HG02610 (cell line): ENCODE results near the gene ABCA9.
A peak's percentile ranks its signal among the peaks of the same experiment; 100 is the strongest.

Source experiments
- ATAC-seq: cut with Tn5 transposase; IDR thresholded peaks from one replicate; pipeline ENCODE4 v1.9.1; 2021; ENCODE audit warnings: mild to moderate bottlenecking, moderate library complexity; ENCODE audit not compliant: unreplicated experiment

Gene ABCA9

DNA sequence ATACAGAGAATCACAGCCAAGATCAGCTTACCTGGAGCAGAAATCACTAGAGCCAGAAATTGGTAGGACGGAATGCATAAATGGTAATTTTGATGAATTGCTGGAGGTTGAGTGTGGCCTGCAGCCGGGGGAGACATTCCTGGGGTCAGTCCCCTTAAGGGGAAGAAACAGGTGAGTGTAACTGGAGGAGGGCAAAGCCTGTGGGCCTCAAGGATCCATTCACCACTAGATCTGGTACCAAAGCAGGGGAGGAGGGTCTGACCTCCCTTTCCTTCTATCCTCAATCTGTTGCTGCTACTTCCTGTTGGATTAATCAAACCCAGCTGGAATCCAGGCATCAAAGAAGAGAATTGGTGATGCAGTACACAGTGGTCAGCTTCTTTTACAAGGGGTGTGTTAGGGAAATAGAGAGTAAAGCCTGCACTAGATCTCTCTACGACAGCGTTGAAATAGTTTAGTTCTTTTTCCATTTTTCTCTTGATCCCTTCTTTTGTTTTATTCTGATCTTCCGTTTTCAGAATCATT is 8.6 kb upstream of the ABCA9 start:
- no peak for ATAC-seq

DNA sequence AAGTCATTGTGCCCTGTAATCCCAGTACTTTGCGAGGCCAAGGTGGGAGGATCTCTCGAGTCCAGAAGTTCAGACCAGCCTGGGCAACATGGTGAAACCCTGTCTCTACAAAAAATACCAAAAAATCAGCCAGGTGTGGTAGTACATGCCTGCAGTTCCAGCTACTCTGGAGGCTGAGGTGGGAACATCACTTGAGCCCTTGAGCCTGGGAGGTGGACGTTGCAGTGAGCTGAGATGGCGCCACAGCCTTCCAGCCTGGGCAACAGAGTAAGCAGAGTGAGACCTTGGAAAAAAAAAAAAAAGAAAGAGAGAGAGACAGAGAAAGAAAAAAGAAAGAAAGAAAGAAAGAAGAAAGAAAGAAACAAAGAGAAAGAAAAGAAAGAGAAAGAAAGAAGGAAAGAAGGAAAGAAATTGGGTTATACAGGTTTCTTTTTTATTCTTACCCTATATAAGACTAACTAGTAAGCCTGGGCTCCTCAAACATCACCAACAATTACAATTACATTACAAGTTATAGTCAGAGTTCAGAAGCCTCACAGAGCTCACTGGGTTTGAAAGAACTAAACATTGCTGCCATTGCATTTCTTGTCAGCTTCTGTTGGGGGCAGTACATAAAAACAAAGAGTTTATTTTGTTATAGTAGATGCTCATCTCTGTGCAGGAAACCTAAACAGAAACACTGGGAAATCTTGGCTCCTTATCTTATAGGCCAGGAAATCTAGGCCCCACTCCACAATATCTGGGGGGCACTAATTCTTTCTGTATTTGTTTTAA is 6.7 kb upstream of the ABCA9 start:
- no peak for ATAC-seq

DNA sequence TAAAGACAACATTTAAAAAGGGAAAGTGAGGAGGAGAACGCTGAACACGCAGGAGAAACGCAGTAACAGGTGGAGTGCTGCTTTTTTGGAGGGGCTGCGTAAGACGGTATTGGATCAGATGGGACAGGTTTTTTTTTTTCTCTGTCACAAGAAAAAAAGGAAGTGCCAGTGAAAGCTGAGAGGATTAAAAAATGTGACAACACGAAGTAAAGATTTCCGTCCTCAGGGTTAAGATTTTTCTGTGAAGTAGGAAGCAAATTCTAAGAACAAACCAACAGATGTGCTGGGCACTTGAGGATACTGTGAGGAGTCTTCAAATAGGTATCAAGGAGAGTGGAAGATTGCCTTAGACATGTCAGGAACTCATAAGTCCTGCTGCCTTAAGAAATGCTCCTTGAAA is 5.8 kb upstream of the ABCA9 start:
- ATAC-seq, result no peak

DNA sequence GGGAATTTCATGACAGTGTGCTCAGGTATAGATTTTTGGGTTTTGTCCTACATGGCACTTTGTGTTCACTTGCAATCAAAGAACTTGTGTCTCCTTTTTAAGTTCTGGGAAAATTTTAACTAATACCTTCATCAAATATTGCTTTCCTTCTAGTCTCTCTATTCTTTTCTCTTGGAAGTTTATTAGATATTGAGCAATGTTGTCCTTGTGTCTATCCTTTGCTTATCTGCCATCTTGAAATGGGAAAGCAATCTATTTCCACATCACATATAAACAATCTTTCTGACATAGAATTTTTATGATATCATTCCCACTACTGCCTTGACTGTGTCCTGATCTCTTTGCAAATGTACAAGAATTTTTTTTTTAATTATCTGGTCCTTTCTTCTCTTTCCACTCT is 4.4 kb upstream of the ABCA9 start:
- ATAC-seq, result no peak

DNA sequence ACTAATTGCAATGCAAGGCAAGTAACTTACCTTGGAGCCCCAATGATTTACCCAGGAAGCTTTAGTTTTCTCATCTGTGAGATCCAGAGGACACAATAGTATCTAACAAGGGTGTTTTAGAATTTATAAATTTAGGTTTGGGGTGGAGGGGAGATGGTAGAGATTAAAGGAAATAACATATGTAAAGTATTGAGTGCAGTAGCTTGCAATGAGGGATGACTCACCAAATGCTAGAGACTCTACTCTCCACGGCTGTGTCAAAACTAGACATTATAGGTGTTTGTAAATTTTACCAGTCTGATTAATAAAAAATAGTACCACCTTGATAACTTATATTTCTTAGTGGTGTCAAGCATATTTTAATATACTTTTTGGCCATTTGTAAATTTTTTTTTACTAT is 3.7 kb upstream of the ABCA9 start:
- ATAC-seq, result peak; percentile 45

DNA sequence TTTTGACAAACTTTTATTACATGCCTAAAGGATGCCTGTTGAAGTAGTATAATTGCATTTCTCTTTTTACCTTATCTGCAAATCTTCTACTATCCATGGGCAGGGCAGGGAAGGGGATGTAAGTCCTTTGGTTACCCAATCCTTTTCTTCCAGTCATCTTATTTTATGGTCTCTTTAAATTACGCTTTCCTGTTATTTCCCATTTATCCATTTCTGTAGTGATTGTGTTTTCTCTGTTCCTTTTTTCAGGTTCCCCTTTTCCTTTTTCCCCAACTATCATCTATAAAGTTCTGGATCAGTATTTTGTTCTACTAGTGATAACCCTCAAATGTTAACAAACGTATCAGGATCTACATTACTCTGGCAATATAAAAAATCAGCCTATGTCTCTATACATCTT is 3.3 kb upstream of the ABCA9 start:
- ATAC-seq, result no peak

DNA sequence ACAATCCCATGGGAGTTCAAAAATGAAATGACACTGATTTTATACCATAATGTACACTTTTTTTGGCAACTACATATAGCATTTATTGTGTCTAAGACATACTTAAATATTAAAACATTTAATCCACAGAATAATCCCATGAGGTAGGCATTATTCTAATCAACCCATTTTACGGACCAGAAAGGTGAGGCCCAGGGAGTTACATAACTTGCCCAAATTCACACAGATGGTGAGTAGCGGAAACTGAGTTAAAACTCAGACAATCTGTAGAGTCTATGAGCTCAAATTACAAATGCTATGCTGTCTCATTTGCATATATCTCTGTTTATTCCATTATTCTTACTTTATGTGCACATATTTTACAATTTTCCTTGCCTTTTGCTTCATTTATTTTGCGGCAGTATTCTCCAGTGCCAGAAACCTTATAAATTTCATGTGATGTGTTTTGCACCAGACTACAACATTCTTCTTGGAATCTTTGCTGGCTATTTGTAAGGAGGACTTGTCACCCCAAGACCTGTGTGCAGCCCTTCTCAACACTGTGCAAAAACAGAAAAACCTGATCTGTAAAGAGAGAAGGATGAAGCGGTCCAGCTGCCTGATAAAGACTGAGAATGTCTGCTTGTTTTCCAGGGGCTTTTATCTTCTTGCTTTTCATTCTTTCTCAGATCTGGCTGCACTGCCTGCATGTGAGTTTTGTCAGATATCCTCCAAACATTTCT is 2.3 kb upstream of the ABCA9 start:
- no peak for ATAC-seq

DNA sequence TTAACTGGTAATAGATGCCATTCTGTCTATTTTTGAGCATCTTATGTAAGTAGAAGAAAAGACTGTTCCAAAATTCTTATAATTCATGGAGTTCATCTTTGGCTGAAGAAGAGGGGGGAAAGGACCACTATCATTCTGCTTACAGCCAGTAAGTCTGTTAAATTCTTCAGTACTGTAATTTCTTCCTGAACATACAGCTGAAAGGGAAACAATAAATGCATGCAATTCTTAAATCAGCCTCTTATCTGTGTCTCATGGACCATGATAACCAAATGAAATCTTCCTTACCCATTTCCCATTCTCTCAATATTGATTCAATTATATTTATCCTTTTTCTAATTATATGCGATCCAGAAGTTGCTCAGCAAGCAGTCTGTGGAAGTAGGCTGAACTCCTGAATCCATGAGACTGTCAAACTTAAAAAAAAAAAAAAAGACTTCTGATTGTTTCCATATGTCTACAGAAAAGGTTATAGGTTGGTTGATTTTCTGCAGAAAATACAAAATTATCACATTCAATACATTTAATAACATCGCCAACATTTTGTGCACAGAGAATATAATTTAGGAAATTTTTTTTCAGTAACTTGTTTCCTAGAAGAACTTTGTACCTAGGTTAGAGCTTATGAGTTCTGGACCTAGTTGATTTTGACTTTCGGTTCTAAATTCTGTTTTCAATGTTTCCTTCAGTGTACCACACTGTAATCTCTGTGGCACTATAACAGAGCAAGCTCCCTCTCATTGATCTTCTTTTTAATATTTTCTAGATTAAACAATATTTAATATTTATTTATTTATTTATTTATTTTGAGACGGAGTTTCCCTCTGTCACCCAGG is 1.2 kb upstream of the ABCA9 start:
- ATAC-seq, result no peak

DNA sequence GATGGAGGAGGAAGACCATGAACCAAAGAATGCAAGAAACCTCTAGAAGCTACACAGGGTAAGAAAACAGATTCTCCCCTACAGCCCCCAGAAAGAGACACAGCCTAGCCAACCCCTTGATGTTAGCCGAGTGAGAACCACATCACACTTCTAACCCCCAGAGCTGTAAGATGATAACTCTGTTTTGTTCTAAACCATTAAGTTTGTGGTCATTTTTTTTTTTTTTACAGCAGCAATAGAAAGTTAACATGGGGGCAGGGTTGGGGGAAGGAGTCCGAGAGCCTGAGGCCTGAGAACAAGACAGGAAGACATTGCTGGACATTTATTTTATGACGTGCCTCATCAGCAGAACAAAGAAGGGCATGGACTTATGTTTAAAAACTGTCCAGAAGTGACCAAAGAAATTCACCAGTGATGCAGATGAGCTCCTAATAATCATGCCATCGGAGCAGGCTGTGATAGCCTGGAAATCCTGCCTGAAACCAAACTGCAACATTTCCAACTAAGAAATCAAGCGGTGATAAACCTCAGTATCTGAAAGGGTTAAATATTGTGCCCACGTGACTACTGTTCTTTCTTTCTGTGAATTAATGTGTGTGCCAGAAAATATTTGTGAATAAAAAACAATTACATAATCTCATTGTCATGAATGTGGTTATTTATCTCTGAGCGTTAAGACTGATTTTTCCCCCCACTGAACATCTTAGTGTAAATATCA is 1.1 kb downstream of the ABCA9 start:
- ATAC-seq, result no peak

DNA sequence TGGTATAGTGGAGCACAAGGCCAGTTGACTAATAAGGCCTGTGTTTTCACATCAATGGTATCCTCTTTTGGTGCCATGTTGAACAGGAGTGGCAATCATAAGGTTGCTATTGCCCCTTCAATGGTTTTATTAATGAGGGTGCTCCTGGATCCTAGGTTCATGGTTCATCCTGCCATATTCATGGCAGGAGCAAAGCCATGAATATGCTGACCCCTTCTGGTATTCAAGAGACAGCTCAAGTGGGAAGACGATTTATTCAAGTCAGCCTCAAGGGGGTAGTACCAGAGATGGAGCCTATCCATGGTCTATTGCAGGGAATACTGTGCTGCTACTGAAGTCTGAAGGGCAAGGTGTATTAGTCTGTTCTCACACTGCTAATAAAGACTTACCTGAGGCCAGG is 2.6 kb downstream of the ABCA9 start:
- ATAC-seq, result no peak

DNA sequence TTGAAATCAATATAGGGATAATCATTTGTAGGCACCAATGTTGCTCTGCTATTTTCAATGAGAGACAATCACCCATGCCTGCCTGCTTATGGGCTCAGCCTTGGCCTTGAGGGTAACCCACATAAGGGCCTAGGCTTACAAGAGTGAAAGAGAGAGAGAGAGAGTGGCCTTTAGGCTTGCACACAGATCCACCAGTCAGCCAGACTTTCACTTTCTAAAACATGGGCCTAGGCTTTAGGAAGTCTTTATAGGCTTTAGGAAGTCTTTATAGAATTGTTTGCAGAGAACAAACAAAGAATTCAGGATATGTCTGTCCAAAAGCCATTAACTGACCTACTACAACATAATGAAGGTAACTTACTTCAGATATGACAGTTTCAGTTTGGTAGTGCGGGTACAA is 3.4 kb downstream of the ABCA9 start:
- no peak for ATAC-seq

DNA sequence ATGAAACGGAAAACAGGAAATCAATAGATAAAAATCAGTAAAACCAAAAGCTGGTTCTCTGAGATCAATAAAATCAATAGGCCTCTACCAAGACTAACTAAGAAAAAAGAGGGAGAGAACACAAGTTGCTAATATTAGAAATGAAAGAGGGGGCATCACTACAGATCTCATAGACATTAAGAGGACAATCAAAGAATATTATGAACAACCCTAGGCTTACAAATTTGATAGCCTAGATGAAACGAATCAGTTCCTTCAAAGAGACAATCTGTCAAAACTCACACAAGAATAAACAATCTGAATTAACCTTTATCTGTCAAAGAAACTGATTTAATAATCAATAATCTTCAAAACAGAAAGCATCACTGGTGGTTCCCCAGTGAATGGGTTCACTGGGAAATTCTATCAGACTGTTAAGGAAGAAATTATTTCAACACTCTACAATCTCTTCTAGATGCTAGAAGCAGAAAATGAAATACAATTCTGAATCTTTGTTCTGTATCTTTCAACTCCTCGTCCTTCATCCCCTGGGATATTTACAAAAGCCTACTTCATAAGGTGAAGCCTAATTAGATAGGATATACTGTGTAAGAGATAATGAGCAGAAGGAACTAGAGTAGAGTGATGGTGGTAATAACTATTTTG is 4.4 kb downstream of the ABCA9 start:
- no peak for ATAC-seq

DNA sequence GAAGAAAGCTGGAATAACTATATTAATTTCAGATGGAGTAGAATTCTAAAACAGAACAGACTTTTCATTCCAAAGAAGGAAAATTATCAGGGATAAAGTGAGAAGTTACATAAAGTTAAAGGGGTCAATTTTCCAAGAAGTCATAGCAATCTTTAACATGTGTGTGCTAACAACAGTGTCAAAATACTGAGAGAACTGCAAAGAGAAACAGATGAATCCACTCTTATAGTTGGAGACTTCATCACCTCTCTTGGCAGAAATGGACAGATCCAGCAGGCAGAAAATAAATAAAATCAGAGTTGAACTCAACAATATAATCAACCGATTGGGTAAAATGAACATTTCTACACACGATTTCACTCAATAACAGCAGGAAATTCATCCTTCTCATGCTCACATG is 5.4 kb downstream of the ABCA9 start:
- ATAC-seq, result no peak

DNA sequence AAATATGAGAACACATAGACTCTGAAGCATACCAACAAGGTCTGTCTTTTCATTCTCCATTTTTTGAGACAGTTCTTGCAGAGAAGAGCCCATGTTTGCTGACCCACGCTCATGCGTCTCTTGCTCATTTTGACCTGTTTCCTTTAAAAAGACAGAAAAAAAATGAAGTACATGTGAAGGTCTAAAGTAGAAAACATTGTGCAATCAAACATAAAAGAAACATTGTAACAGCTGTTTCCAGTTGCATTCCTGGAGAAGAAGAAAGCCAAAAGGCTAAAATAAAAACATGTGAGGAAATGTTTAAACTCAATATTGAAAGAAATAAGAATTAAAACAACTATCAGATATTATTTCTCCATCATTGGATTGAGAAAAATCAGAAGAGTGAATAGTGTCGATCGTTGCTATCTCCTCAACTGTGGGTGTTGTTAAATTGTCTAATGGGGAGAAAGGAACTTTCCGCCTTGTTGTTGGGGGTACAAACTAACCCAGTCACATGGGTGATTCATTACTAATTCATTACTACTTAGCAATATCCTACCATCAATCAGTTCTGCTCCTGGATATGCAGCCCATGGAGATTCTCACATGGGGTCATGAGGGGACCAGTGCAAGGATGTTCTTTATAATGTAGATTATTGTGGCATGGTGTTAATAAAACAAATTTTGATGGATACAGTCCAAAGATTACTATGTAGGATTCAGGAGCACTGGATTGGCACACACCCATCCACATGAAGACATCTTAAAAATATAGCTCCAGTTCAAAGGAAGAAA is 9.5 kb downstream of the ABCA9 start:
- ATAC-seq, result no peak

DNA sequence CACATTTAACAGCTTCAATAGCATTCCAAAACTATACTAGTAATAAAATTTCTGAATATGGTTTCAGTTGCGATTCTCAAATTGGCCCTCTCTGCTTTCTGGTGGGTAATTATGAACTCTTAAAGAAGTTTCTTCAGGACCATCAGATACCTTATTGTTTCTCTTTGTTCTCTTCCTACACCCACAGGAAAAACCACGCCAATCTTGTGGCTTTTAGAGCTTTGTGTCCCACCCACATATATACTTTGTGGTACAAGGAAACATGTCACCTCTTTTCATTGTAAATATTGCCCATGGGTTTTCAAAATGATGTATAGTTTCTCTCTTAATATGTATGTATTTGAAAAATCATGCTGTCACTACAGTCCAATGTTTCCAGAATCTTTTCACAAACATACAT is 12.1 kb downstream of the ABCA9 start:
- no peak for ATAC-seq

DNA sequence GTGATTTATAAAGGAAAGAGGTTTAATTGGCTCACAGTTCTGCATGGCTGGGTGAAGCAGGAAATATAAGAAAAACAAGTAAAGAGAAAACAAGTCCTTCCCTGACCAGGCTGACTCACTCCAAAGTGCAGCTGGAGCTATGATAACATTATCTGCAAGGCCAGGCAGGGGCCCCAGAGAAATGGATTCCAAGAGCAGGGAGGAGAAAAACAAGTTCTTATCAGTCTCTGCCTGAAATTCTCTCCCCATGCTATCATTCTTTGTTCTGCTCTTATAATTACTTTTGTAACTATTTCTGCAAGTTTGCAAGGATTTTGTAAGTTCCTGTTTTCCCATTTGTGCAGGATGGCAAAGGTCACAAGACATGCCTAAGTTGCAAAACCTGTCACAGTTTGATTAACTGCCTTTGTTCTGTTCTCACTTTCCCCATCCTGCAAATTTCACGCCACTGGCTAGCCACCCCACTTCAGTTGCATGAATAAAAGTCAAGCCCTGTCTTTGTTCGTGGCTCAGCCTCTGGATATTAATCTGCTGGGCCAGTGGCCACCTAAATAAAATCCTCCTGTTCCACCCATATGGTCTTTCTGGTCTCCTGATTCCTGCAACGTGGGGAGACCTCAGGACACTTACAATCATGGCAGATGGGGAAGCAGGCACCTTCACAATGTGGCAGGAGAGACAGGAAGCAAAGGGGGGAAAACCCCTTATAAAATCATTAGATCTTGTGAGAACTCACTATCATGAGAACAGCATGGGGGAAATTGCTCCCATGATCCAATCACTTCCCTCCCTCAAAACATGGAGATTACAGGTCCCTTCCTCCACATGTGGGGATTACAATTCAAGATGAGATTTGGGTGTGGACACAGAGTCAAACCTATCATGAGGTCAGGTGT is 13.1 kb downstream of the ABCA9 start:
- ATAC-seq, result no peak

DNA sequence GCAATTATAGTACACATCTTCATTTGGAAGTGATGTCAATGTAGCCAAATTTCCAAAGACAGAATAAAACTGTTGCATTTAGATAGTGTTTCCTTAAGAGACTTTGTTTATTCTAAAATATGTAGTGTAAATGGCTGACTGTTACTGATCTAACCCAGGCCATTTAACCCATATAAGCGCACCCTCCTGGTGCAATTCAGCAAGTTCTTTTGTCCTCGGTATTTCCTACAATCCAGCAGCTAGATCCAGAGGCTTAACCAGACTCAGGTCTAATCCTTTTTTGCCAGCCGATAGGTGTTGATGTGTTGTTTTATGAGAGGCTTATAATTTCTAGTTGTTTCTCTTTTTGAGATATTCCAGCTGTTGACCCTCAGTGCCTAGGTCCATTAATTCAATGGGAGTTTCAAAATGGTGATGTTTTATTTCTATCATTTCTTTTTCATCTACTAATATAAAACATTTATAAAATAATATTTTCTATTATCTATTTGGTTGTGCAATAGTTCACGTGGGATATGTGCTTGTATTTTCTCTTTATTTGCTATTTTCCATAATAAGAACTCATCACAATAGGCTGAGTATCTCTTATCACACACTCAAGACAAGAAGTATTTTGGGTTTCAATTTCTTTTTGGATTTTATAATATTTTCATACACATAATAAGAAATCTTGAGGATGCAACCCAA is 14.5 kb downstream of the ABCA9 start:
- ATAC-seq, result no peak

DNA sequence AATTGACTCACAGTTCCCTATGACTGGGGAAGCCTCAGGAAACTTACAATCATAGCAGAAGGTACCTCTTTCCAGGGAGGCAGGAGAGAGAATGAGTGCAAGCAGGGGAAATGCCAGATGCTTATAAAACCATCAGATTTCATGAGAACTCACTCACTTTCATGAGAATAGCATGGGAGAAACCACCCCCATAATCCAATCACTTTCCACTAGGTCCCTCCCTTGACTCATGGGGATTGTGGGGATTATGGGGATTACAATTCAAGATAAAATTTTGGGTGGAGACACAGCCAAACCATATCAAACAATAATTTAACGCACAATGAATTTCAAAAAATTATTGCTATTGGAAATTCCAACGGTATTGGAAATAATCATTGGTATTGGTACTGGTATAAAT is 15.1 kb downstream of the ABCA9 start:
- no peak for ATAC-seq
